ENCODE data around the gene SMCR8.

Gene SMCR8

GRCh38 chr17:18315562-18315922 lies 449 bp downstream of the SMCR8 start:
- H3K36me3 Mint-ChIP-seq (ENCODE audit: low read depth) = peaks cover 33% of the 10 kb centered on the region
- H3K9me3 Mint-ChIP-seq = no peaks in the 10 kb centered on the region
- H3K27ac Mint-ChIP-seq = peak overlapping the region; percentile 100
- no peaks in the 10 kb centered on the region for H3K27me3 Mint-ChIP-seq (ENCODE audit: low read depth, poor library complexity)
- H3K4me1 Mint-ChIP-seq = peaks cover 78% of the 10 kb centered on the region
- DNase-seq = no peak
- peak overlapping the region; percentile 97 for H3K4me3 Mint-ChIP-seq
- TF ChIP-seq, protein P1, sequence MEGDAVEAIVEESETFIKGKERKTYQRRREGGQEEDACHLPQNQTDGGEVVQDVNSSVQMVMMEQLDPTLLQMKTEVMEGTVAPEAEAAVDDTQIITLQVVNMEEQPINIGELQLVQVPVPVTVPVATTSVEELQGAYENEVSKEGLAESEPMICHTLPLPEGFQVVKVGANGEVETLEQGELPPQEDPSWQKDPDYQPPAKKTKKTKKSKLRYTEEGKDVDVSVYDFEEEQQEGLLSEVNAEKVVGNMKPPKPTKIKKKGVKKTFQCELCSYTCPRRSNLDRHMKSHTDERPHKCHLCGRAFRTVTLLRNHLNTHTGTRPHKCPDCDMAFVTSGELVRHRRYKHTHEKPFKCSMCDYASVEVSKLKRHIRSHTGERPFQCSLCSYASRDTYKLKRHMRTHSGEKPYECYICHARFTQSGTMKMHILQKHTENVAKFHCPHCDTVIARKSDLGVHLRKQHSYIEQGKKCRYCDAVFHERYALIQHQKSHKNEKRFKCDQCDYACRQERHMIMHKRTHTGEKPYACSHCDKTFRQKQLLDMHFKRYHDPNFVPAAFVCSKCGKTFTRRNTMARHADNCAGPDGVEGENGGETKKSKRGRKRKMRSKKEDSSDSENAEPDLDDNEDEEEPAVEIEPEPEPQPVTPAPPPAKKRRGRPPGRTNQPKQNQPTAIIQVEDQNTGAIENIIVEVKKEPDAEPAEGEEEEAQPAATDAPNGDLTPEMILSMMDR (IDR thresholded peaks at IDR 0.05) = no peak

DNA sequence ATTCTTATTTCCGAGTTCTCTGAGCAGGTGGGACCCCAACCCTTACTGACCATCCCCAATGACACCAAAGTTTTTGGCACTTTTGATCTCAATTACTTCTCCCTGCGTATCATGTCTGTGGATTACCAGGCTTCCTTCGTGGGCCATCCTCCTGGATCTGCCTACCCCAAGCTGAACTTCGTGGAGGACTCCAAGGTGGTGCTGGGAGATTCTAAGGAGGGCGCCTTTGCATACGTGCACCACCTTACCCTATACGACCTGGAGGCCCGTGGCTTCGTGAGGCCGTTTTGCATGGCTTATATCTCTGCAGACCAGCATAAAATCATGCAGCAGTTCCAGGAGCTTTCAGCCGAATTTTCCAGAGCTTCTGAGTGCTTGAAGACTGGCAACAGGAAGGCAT lies 868 bp downstream of the SMCR8 start:
- peak overlapping the region; percentile 97 for H3K4me3 Mint-ChIP-seq
- H3K36me3 Mint-ChIP-seq (ENCODE audit: low read depth) = peaks cover 29% of the 10 kb centered on the region
- peak overlapping the region; percentile 100 for H3K27ac Mint-ChIP-seq
- no peaks in the 10 kb centered on the region for H3K27me3 Mint-ChIP-seq (ENCODE audit: low read depth, poor library complexity)
- no peak for DNase-seq
- H3K4me1 Mint-ChIP-seq = peaks cover 78% of the 10 kb centered on the region
- TF ChIP-seq, protein P1 (IDR thresholded peaks at IDR 0.05) = no peak
- H3K9me3 Mint-ChIP-seq = no peaks in the 10 kb centered on the region

DNA sequence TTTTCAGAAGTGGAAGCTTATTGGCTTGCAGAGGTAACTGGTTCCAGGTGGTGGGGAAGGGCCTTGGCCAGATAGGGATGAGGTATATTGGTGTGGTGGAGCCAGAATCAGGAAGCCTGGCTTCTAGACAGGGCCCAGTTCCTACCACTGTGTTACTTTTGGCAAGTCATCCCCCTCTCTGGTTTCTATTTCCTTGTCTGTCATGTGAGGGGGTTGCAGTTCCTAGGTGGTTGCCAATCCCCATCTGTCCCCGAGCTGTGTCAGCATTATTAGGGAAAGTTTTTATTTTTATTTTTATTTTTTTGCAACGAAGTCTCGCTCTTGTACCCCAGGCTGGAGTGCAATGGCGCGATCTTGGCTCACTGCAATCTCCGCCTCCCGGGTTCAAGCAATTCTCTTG lies 3.0 kb downstream of the SMCR8 start:
- TF ChIP-seq, protein P1 (IDR thresholded peaks at IDR 0.05) = no peak
- no peak for DNase-seq
- no peak overlapping the region for H3K27ac Mint-ChIP-seq
- no peaks in the 10 kb centered on the region for H3K27me3 Mint-ChIP-seq (ENCODE audit: low read depth, poor library complexity)
- peak overlapping the region; percentile 97 for H3K4me3 Mint-ChIP-seq
- H3K4me1 Mint-ChIP-seq = peaks cover 62% of the 10 kb centered on the region
- no peaks in the 10 kb centered on the region for H3K9me3 Mint-ChIP-seq
- peaks cover 20% of the 10 kb centered on the region for H3K36me3 Mint-ChIP-seq (ENCODE audit: low read depth)

DNA sequence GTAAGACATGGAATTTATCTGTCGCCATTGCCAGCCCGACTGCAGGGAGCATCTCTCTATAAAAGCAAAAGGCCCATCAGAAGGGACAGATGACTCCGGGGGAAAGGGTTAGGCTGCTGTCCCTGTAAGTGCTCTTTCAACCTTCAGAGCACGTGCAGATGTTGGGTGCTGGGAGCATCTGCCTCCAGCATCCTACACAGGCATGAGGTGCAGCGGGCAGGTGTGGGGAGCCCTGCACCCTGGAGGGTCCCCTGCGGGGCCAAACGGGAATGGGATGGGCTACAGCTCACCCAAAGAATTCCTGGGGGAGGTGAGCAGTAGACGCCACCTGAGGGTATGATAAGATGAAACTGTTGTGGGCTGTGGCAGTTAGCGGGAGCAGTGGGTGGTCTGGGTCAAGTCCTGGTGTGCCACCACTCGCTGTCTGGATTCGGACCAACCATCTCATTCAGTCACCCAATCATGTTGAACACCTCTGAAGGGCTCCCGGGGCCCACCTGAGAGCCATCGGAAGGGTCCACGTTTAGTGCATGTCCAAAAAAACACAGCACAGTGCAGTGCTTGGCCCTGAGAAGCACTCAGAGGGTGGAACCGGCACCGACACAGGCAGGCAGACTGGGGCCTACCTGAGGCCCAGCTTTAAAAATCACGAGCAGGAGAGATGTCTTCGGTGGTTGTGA lies 3.8 kb downstream of the SMCR8 start:
- DNase-seq = no peak
- H3K9me3 Mint-ChIP-seq = no peaks in the 10 kb centered on the region
- H3K4me3 Mint-ChIP-seq = peak overlapping the region; percentile 59
- H3K4me1 Mint-ChIP-seq = peaks cover 54% of the 10 kb centered on the region
- no peak overlapping the region for H3K27ac Mint-ChIP-seq
- TF ChIP-seq, protein P1 (IDR thresholded peaks at IDR 0.05) = no peak
- no peaks in the 10 kb centered on the region for H3K27me3 Mint-ChIP-seq (ENCODE audit: low read depth, poor library complexity)
- H3K36me3 Mint-ChIP-seq (ENCODE audit: low read depth) = peaks cover 26% of the 10 kb centered on the region

DNA sequence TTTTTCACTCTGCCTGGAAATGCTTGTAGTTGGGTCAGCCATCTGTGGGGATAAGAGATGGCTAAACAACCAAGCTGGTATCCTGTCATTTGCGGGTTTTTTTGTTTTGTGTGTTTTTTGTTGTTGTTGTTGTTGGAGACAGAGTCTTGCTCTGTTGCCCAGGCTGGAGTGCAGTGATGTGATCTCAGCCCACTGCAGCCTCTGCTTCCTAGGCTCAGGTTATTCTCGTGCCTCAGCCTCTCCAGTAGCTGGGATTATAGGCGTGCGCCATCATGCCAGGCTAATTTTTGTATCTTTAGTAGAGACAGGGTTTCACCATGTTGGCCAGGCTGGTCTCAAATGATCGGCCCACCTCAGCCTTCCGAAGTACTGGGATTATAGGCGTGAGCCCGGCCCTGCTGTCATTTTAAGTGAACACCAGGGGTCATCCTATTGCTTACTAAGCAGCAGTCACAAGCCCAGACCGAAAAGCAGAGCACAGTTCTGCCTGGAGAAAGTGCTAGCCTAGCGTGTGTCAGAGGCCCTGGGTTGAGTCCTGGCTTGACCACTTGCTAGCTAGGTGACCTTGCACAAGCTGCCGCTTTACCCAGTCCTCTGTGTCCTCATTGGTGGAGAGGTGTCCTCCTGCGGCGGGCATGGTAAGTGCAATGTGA lies 4.6 kb downstream of the SMCR8 start:
- no peaks in the 10 kb centered on the region for H3K9me3 Mint-ChIP-seq
- DNase-seq = peak; percentile 53
- TF ChIP-seq, protein P1 (IDR thresholded peaks at IDR 0.05) = peak; percentile 46
- H3K4me3 Mint-ChIP-seq = peak overlapping the region; percentile 42
- H3K4me1 Mint-ChIP-seq = peaks cover 51% of the 10 kb centered on the region
- peak overlapping the region; percentile 75 for H3K27ac Mint-ChIP-seq
- H3K27me3 Mint-ChIP-seq (ENCODE audit: low read depth, poor library complexity) = no peaks in the 10 kb centered on the region
- peaks cover 34% of the 10 kb centered on the region for H3K36me3 Mint-ChIP-seq (ENCODE audit: low read depth)

DNA sequence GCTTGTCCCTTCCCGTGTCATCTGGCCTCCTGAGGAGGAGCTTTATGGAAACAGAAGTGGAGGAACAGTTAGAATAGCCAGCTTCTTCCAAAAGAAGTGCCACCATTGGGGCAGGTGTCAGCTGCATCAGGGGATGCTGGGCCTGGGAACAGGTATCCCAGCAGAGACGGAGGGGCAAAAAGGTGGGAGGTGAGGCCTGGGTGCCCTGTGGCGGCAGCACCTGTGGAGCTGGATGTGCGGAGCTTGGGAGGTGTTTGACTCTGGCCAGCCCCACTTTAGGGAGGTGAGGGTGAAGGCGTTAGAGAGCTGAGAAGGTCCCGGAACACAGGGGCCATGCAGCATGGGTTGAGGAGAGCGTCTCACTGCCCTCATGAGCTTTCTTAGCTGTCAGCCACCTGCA lies 5.2 kb downstream of the SMCR8 start:
- peaks cover 50% of the 10 kb centered on the region for H3K4me1 Mint-ChIP-seq
- H3K27ac Mint-ChIP-seq = peak overlapping the region; percentile 75
- no peak for DNase-seq
- H3K27me3 Mint-ChIP-seq (ENCODE audit: low read depth, poor library complexity) = no peaks in the 10 kb centered on the region
- H3K36me3 Mint-ChIP-seq (ENCODE audit: low read depth) = peaks cover 40% of the 10 kb centered on the region
- TF ChIP-seq, protein P1 (IDR thresholded peaks at IDR 0.05) = no peak
- no peaks in the 10 kb centered on the region for H3K9me3 Mint-ChIP-seq
- peak overlapping the region; percentile 42 for H3K4me3 Mint-ChIP-seq
